Caco-2 (cell line): ENCODE measurements around the gene TSHZ2. TPM values are rescaled to one million over a fixed set of nuclear protein-coding genes. Genes with fewer than 3 reads are reported as not detected.
A peak's percentile ranks its signal among the peaks of the same experiment; 100 is the strongest.
"Not testable (repeated sequence)": the region's sequence is repeated elsewhere in the genome, so short reads cannot be mapped to it uniquely, and the experiment has no call there.

Source experiments
- BruUV-seq: library from RNA; stranded (reverse); fragments of 400-500 nt; replicated peaks from 2 replicates; lab custom pipeline; 2021; lab: Mats Ljungman, UMichigan
- CTCF ChIA-PET: fragments of 300-600 bp; sonication (Branson Sonifier 250); formaldehyde crosslinking; loops from one replicate; lab custom pipeline; 2022; ENCODE audit warnings: antibody characterized with exemption; lab: Charles Lee
- POLR2A ChIA-PET: fragments of 300-600 bp; sonication (Branson Sonifier 250); formaldehyde crosslinking; loops from one replicate; lab custom pipeline; 2022; ENCODE audit warnings: antibody characterized with exemption; lab: Charles Lee
- DNase-seq, 2 experiments: peaks; one replicate each; pipeline versions ENCODE4 v3.0.0 to v3.0.0-alpha.2; 2020 to 2022
- H3K27me3 ChIP-seq: replicated peaks from 2 replicates; pipeline ENCODE4 v1.6.0; 2011; ENCODE audit warnings: low read length; ENCODE audit not compliant: control insufficient read depth, insufficient read depth
- H3K36me3 ChIP-seq: 2 replicates; pipeline ENCODE4 v1.5.1; 2011; ENCODE audit warnings: low read length; ENCODE audit not compliant: control insufficient read depth, insufficient read depth
- H3K4me1 ChIP-seq: fragments of 250-450 bp; sonication (Bioruptor Pico); 2 replicates; pipeline ENCODE4 v1.5.1; 2020; ENCODE audit warnings: mild to moderate bottlenecking
- H3K4me3 ChIP-seq: 2 replicates; pipeline ENCODE4 v1.5.1; 2011; ENCODE audit warnings: low read depth, mild to moderate bottlenecking, control low read depth, low read length
- H3K9me3 ChIP-seq: fragments of 250-450 bp; sonication (Bioruptor Pico); 2 replicates; pipeline ENCODE4 v1.5.1; 2020; ENCODE audit warnings: mild to moderate bottlenecking, moderate library complexity
- H3K27ac Mint-ChIP-seq: one replicate; pipeline ENCODE4 v1.8.0; 2022; ENCODE audit warnings: mixed read lengths; ENCODE audit not compliant: unreplicated experiment
- H3K27me3 Mint-ChIP-seq: one replicate; pipeline ENCODE4 v1.8.0; 2022; ENCODE audit warnings: mixed read lengths; ENCODE audit not compliant: insufficient read depth, unreplicated experiment
- H3K36me3 Mint-ChIP-seq: one replicate; pipeline ENCODE4 v1.8.0; 2022; ENCODE audit warnings: mild to moderate bottlenecking, mixed read lengths; ENCODE audit not compliant: insufficient read depth, unreplicated experiment
- H3K4me1 Mint-ChIP-seq: one replicate; pipeline ENCODE4 v1.8.0; 2022; ENCODE audit warnings: low read depth, mixed read lengths; ENCODE audit not compliant: unreplicated experiment
- H3K4me3 Mint-ChIP-seq: one replicate; pipeline ENCODE4 v1.8.0; 2022; ENCODE audit warnings: mild to moderate bottlenecking, moderate library complexity, mixed read lengths; ENCODE audit not compliant: unreplicated experiment
- H3K9me3 Mint-ChIP-seq: one replicate; pipeline ENCODE4 v1.8.0; 2022; ENCODE audit warnings: mixed read lengths; ENCODE audit not compliant: unreplicated experiment
- intact Hi-C: fragments of 100-400 bp; cut with micrococcal nuclease; formaldehyde crosslinking; loops from one replicate; pipeline ENCODE4 v1.10.0; 2022; ENCODE audit not compliant: unreplicated experiment
- total RNA-seq: library from RNA; stranded (reverse); gene quantifications from 2 replicates; pipeline ENCODE4 v1.2.3, GENCODE V29; 2022
- TF ChIP-seq, protein P1 (sequence below), 2 experiments: fragments of 200-600 bp in 1 of 2; IDR thresholded peaks; 1 replicate in 1 of 2; 2 replicates in 1 of 2; pipeline versions ENCODE4 v1.5.1 to v1.8.0; 2011 to 2022; ENCODE audit warnings: antibody characterized with exemption in 1 of 2, control low read depth in 1 of 2, inconsistent platforms in 1 of 2, low read depth in 1 of 2, low read length in 1 of 2, mild to moderate bottlenecking in 1 of 2, moderate library complexity in 1 of 2; ENCODE audit not compliant: insufficient read depth in 1 of 2, severe bottlenecking in 1 of 2, unreplicated experiment in 1 of 2

TSHZ2 gene
- total RNA-seq, 1 experiment from 2014 or later, result 0.07 TPM

DNA sequence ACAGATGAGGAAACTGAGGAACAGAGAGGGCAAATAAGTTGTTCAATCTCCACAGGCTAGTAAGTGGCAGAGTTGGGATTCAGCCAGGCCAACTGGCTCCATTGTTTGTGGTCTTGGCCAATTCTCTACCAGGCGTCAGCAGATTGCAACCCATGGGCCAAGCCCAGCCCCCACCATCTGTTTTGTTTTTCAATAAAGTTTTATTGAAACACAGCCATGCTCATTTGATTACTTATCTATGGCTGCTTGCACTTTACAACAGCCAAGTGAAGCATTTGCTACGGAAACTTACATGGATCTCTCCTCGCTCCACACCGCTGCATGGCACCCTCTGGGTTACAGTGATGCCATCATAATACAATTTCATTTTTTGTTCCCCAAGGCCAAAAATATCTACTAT lies 530.7 kb downstream of the TSHZ2 start:
- BruUV-seq, result no TSS peak
- Histone ChIP-seq H3K27me3 (no peaks in the 10 kb centered on the region), H3K4me3 (peak overlapping the region; percentile 55), H3K36me3 (no peaks in the 10 kb centered on the region), H3K9me3 (no peaks in the 10 kb centered on the region), H3K4me1 (no peaks in the 10 kb centered on the region)
- H3K9me3 Mint-ChIP-seq, result peaks cover 21% of the 10 kb centered on the region
- TF ChIP-seq, protein P1, sequence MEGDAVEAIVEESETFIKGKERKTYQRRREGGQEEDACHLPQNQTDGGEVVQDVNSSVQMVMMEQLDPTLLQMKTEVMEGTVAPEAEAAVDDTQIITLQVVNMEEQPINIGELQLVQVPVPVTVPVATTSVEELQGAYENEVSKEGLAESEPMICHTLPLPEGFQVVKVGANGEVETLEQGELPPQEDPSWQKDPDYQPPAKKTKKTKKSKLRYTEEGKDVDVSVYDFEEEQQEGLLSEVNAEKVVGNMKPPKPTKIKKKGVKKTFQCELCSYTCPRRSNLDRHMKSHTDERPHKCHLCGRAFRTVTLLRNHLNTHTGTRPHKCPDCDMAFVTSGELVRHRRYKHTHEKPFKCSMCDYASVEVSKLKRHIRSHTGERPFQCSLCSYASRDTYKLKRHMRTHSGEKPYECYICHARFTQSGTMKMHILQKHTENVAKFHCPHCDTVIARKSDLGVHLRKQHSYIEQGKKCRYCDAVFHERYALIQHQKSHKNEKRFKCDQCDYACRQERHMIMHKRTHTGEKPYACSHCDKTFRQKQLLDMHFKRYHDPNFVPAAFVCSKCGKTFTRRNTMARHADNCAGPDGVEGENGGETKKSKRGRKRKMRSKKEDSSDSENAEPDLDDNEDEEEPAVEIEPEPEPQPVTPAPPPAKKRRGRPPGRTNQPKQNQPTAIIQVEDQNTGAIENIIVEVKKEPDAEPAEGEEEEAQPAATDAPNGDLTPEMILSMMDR (IDR thresholded peaks at IDR 0.05; ENCODE audit: insufficient read depth in 1 of 2, low read depth in 1 of 2, low read length in 1 of 2, severe bottlenecking in 1 of 2, unreplicated experiment in 1 of 2), result no peak
- H3K27ac Mint-ChIP-seq, result peak overlapping the region; percentile 48
- POLR2A ChIA-PET, result no interaction called here
- CTCF ChIA-PET, result no interaction called here
- H3K36me3 Mint-ChIP-seq, result peaks cover 9% of the 10 kb centered on the region
- peak overlapping the region; percentile 69 for H3K4me3 Mint-ChIP-seq
- intact Hi-C loops, result no loop called here
- H3K4me1 Mint-ChIP-seq, result no peaks in the 10 kb centered on the region
- no peak for DNase-seq
- no peaks in the 10 kb centered on the region for H3K27me3 Mint-ChIP-seq

DNA sequence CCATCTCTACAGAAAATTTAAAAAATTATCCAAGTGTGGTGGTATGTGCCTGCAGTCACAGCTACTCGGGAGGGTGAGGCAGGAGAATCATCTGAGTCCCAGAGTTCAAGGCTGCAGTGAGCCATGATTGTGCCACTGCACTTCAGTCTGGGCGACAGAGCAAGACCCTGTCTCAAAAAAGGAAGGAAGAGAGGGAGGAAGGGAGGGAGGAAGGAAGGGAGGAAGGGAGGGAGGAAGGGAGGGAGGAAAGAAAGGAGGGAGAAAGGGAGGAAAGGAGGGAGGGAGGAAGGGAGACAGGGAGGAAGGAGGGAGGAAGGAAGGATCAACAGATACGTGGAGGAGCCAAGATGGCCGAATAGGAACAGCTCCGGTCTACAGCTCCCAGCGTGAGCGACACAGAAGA lies 531.4 kb downstream of the TSHZ2 start:
- no peaks in the 10 kb centered on the region for H3K36me3 ChIP-seq
- H3K36me3 Mint-ChIP-seq, result peaks cover 9% of the 10 kb centered on the region
- no peaks in the 10 kb centered on the region for H3K4me1 ChIP-seq
- peak overlapping the region; percentile 55 for H3K4me3 ChIP-seq
- no peaks in the 10 kb centered on the region for H3K9me3 ChIP-seq
- TF ChIP-seq, protein P1 (IDR thresholded peaks at IDR 0.05; ENCODE audit: insufficient read depth in 1 of 2, low read depth in 1 of 2, low read length in 1 of 2, severe bottlenecking in 1 of 2, unreplicated experiment in 1 of 2), result no peak
- no TSS peak for BruUV-seq
- intact Hi-C loops, result no loop called here
- no peak for DNase-seq
- ChIA-PET POLR2A (no interaction called here), CTCF (no interaction called here)
- peaks cover 14% of the 10 kb centered on the region for H3K9me3 Mint-ChIP-seq
- H3K27me3 Mint-ChIP-seq, result no peaks in the 10 kb centered on the region
- peak overlapping the region; percentile 48 for H3K27ac Mint-ChIP-seq
- H3K4me3 Mint-ChIP-seq, result peak overlapping the region; percentile 69
- H3K27me3 ChIP-seq, result no peaks in the 10 kb centered on the region
- no peaks in the 10 kb centered on the region for H3K4me1 Mint-ChIP-seq

DNA sequence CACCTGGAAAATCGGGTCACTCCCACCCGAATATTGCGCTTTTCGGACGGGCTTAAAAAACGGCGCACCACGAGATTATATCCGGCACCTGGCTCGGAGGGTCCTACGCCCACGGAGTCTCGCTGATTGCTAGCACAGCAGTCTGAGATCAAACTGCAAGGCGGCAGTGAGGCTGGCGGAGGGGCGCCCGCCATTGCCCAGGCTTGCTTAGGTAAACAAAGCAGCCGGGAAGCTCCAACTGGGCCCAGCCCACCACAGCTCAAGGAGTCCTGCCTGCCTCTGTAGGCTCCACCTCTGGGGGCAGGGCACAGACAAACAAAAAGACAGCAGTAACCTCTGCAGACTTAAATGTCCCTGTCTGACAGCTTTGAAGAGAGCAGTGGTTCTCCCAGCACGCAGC lies 531.9 kb downstream of the TSHZ2 start:
- peak overlapping the region; percentile 69 for H3K4me3 Mint-ChIP-seq
- H3K27me3 Mint-ChIP-seq, intact Hi-C loops, H3K4me1 Mint-ChIP-seq, H3K27ac Mint-ChIP-seq, H3K4me3 ChIP-seq, H3K9me3 ChIP-seq, H3K4me1 ChIP-seq, POLR2A ChIA-PET, H3K36me3 ChIP-seq, CTCF ChIA-PET, BruUV-seq, H3K36me3 Mint-ChIP-seq, DNase-seq, H3K27me3 ChIP-seq: not testable (repeated sequence)
- H3K9me3 Mint-ChIP-seq, result peaks cover 14% of the 10 kb centered on the region

DNA sequence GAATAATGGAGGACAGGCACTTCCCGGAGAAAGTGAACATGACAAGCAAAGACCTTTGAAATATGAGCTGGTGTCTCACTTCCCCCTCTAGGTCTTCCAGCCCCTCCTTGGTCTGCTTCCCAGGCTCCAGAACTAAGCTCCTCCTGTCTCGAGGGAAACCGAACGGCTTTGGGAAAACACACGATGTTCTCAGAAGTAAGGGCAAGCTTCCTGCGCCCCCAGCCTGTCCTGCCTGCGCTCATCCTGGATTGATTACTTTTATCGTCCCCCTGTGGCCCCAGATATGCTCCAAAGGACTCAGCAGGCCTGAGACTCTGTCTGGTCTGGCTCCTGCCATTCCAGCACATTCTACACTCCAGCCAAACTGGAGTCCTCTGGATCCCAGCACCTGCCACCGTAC lies 538.1 kb downstream of the TSHZ2 start:
- H3K27ac Mint-ChIP-seq, result peak overlapping the region; percentile 62
- H3K36me3 Mint-ChIP-seq, result peaks cover 13% of the 10 kb centered on the region
- CTCF ChIA-PET, result no interaction called here
- BruUV-seq, result no TSS peak
- H3K9me3 Mint-ChIP-seq, result peaks cover 10% of the 10 kb centered on the region
- DNase-seq, result no peak
- no peak overlapping the region for H3K4me3 ChIP-seq
- POLR2A ChIA-PET, result no interaction called here
- no peaks in the 10 kb centered on the region for H3K9me3 ChIP-seq
- TF ChIP-seq, protein P1 (IDR thresholded peaks at IDR 0.05; ENCODE audit: insufficient read depth in 1 of 2, low read depth in 1 of 2, low read length in 1 of 2, severe bottlenecking in 1 of 2, unreplicated experiment in 1 of 2), result no peak
- intact Hi-C loops, result loop anchor here (10.0 kb wide), 1 partner anchor 255 kb away; no protein-coding TSS in a partner anchor
- peaks cover 28% of the 10 kb centered on the region for H3K4me1 Mint-ChIP-seq
- H3K27me3 Mint-ChIP-seq, result no peaks in the 10 kb centered on the region
- H3K4me1 ChIP-seq, result peaks cover 30% of the 10 kb centered on the region
- H3K36me3 ChIP-seq, result no peaks in the 10 kb centered on the region
- H3K27me3 ChIP-seq, result no peaks in the 10 kb centered on the region
- H3K4me3 Mint-ChIP-seq, result no peak overlapping the region
